Tibial artery (tissue), 4 donors: ENCODE data around the gene GRIK2.

Experiments
- DNase-seq, 2 donors: peaks; one replicate each; pipeline ENCODE4 v3.0.0-alpha.2; 2019
- H3K27ac ChIP-seq, 2 donors: fragments of 200-600 bp; sonication (generic) in 1 of 2; 1 replicate in 1 of 2; 2 replicates in 1 of 2; pipeline ENCODE4 v1.5.1; 2018 to 2019; ENCODE audit warnings: mild to moderate bottlenecking in 1 of 2
- H3K27me3 ChIP-seq, 2 donors: fragments of 200-600 bp; sonication (generic) in 1 of 2; one replicate each; pipeline versions ENCODE4 v1.5.1 to v1.6.0; 2016 to 2019
- H3K36me3 ChIP-seq, 3 donors: fragments of 200-600 bp; sonication (generic) in 2 of 3; one replicate each; pipeline ENCODE4 v1.5.1; 2016 to 2019; ENCODE audit warnings: mild to moderate bottlenecking in 2 of 3
- H3K4me1 ChIP-seq, 4 donors: fragments of 200-600 bp; sonication (generic) in 2 of 4; 1 replicate in 3 of 4; 2 replicates in 1 of 4; pipeline ENCODE4 v1.5.1; 2016 to 2019
- H3K4me3 ChIP-seq, 2 donors: fragments of 200-600 bp; sonication (generic) in 1 of 2; 1 replicate in 1 of 2; 2 replicates in 1 of 2; pipeline ENCODE4 v1.5.1; 2018 to 2019; ENCODE audit warnings: mild to moderate bottlenecking in 2 of 2
- H3K9me3 ChIP-seq, 3 donors: fragments of 200-600 bp; sonication (generic) in 1 of 3; one replicate each; pipeline ENCODE4 v1.5.1; 2016 to 2019
- CTCF ChIP-seq, 2 experiments: fragments of 200-600 bp in 1 of 2; fragments of 450-650 bp in 1 of 2; IDR thresholded peaks; one replicate each; pipeline ENCODE4 v1.5.1; 2017 to 2019; ENCODE audit warnings: antibody characterized with exemption in 2 of 2, mild to moderate bottlenecking in 1 of 2, moderate library complexity in 1 of 2
- intact Hi-C: fragments of 100-400 bp; cut with DNase I; formaldehyde crosslinking; loops from one replicate; pipeline ENCODE4 v1.15.0; 2023; ENCODE audit warnings: low total_unique reads

GRIK2 gene

GRCh38 chr6:101932704-101933103, 539.2 kb downstream of the GRIK2 start:
- Histone ChIP-seq H3K9me3 (no peaks in the 10 kb centered on the region), H3K4me3 (no peak overlapping the region), H3K4me1 (no peaks in the 10 kb centered on the region), H3K36me3 (no peaks in the 10 kb centered on the region), H3K27me3 (no peaks in the 10 kb centered on the region), H3K27ac (no peak overlapping the region)
- DNase-seq = no peak
- intact Hi-C loops = no loop called here
- no peak for TF ChIP-seq CTCF (IDR thresholded peaks at IDR 0.05)

- TF ChIP-seq CTCF (IDR thresholded peaks at IDR 0.05) = no peak
- H3K9me3 ChIP-seq = no peaks in the 10 kb centered on the region
- no peak overlapping the region for H3K27ac ChIP-seq
- DNase-seq = no peak
- H3K27me3 ChIP-seq = no peaks in the 10 kb centered on the region
- no peak overlapping the region for H3K4me3 ChIP-seq
- intact Hi-C loops = no loop called here
- no peaks in the 10 kb centered on the region for H3K4me1 ChIP-seq
- H3K36me3 ChIP-seq = no peaks in the 10 kb centered on the region
These were observed 542.2 kb downstream of the GRIK2 start for GRCh38 chr6:101935732-101936131.

- no peak overlapping the region for H3K27ac ChIP-seq
- H3K9me3 ChIP-seq = no peaks in the 10 kb centered on the region
- intact Hi-C loops = no loop called here
- no peaks in the 10 kb centered on the region for H3K4me1 ChIP-seq
- H3K27me3 ChIP-seq = no peaks in the 10 kb centered on the region
- H3K36me3 ChIP-seq = no peaks in the 10 kb centered on the region
- no peak for TF ChIP-seq CTCF (IDR thresholded peaks at IDR 0.05)
- no peak overlapping the region for H3K4me3 ChIP-seq
- no peak for DNase-seq
These were observed 543.0 kb downstream of the GRIK2 start for GRCh38 chr6:101936516-101936915.

GRCh38 chr6:101937108-101937507, 543.6 kb downstream of the GRIK2 start:
- Histone ChIP-seq H3K36me3 (no peaks in the 10 kb centered on the region), H3K27me3 (no peaks in the 10 kb centered on the region), H3K4me3 (no peak overlapping the region), H3K9me3 (no peaks in the 10 kb centered on the region), H3K4me1 (no peaks in the 10 kb centered on the region), H3K27ac (no peak overlapping the region)
- TF ChIP-seq CTCF (IDR thresholded peaks at IDR 0.05) = no peak
- DNase-seq = no peak
- intact Hi-C loops = no loop called here

GRCh38 chr6:101940391-101940790, 546.9 kb downstream of the GRIK2 start:
- Histone ChIP-seq H3K9me3 (no peaks in the 10 kb centered on the region), H3K4me3 (no peak overlapping the region), H3K27ac (no peak overlapping the region), H3K4me1 (no peaks in the 10 kb centered on the region), H3K36me3 (no peaks in the 10 kb centered on the region), H3K27me3 (no peaks in the 10 kb centered on the region)
- intact Hi-C loops = no loop called here
- TF ChIP-seq CTCF (IDR thresholded peaks at IDR 0.05) = no peak
- DNase-seq = no peak

GRCh38 chr6:101956961-101957360, 563.5 kb downstream of the GRIK2 start:
- no peak for TF ChIP-seq CTCF (IDR thresholded peaks at IDR 0.05)
- H3K36me3 ChIP-seq = no peaks in the 10 kb centered on the region
- H3K27me3 ChIP-seq = no peaks in the 10 kb centered on the region
- no peak for DNase-seq
- no peak overlapping the region for H3K27ac ChIP-seq
- H3K4me1 ChIP-seq = no peaks in the 10 kb centered on the region
- peaks cover 0 to 5% (median 0%) of the 10 kb centered on the region in 3 donors for H3K9me3 ChIP-seq
- H3K4me3 ChIP-seq = no peak overlapping the region
- intact Hi-C loops = no loop called here
